Dendritic cell treated with granulocyte-macrophage colony-stimulating factor and Interleukin-4, amounts not matched to agents 40 ng/mL and 50 ng/mL, for 4 days (primary cell): ENCODE results near the gene CGB1.

ENCODE experiments used
- H3K27ac Mint-ChIP-seq: one replicate; pipeline ENCODE4 v1.8.0; 2022; ENCODE audit warnings: mild to moderate bottlenecking, mixed read lengths
- H3K27me3 Mint-ChIP-seq: one replicate; pipeline ENCODE4 v1.8.0; 2022; ENCODE audit warnings: mild to moderate bottlenecking, mixed read lengths
- H3K36me3 Mint-ChIP-seq: one replicate; pipeline ENCODE4 v1.8.0; 2022; ENCODE audit warnings: low read depth, mixed read lengths
- H3K4me1 Mint-ChIP-seq: one replicate; pipeline ENCODE4 v1.8.0; 2022; ENCODE audit warnings: low read depth, mixed read lengths
- H3K4me3 Mint-ChIP-seq: one replicate; pipeline ENCODE4 v1.8.0; 2022; ENCODE audit warnings: mild to moderate bottlenecking, moderate library complexity, mixed read lengths
- H3K9me3 Mint-ChIP-seq: one replicate; pipeline ENCODE4 v1.8.0; 2022; ENCODE audit warnings: mixed read lengths
- intact Hi-C: fragments of 100-400 bp; cut with micrococcal nuclease; formaldehyde crosslinking; loops from one replicate; pipeline ENCODE4 v1.15.0; 2022

Gene CGB1

DNA sequence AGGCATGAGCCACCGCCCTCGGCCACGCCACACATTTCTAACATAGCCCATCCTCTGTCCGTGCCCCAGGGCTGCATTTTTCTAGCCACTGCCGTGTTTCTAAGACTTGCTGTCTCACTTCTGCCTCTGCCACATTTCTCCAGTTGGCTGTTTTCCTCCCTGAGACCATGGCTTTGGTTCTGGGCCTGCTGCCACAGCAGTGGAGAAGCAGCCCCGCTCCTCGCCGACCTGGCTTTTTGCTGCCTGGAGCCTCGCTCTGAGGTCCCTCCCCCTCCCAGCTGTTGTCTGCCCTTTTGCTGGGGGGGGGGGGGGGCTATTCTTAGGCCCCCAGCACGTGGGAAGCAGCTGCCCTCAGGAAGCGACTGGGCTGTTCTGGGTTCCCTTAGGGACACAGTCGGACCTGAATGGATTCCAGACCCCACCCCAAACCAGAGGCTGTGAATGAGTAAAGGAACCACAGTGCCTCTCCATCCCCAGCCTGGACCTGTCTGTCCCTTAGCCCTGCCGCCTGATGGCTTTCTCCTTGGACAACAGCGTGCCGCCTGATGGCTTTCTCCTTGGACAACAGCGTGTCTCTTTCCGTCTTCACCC is 46.9 kb downstream of the CGB1 start:
- Mint-ChIP-seq H3K4me1 (peaks cover 47% of the 10 kb centered on the region), H3K9me3 (no peaks in the 10 kb centered on the region), H3K27me3 (no peaks in the 10 kb centered on the region), H3K36me3 (peaks cover 89% of the 10 kb centered on the region), H3K27ac (no peak overlapping the region), H3K4me3 (no peak overlapping the region)
- intact Hi-C loops = no loop called here

DNA sequence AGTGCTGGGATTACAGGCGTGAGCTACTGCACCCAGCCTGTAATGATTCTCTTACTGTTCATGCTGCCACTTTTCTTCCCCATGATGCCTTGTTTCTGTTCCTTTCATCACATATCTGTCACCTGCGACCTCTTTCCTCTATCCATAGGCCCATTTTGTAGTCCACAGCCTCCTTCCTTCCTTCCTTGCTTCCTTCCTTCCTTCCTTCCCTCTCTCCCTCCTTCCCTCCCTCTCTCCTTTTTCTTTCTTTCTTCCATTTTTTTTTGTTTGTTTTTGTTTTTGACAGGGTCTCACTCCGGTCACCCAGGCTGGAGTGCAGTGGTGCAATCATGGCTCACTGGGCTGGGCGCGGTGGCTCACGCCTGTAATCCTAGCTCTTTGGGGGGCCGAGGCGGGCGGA is 47.8 kb downstream of the CGB1 start:
- intact Hi-C loops = no loop called here
- Mint-ChIP-seq H3K9me3 (no peaks in the 10 kb centered on the region), H3K27ac (no peak overlapping the region), H3K27me3 (no peaks in the 10 kb centered on the region), H3K4me1 (peaks cover 38% of the 10 kb centered on the region), H3K36me3 (peaks cover 90% of the 10 kb centered on the region), H3K4me3 (no peak overlapping the region)

DNA sequence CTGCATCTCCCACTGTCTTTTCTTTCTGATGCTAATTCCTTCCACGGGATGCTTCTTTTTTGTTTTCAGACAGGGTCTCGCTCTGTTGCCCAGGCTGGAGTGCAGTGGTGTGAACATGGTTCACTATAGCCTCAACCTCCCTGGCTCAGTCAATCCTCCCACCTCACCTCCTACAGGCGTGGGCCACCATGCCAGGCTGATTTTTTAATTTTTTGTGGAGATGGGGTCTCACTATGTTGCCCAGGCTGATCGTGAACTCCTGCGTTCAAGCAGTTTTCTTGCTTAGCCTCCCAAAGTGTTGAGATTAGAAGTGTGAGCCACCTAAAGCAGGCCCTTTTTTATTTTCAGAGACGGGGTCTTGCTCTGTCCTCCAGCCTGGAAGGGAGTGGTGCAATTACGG is 48.4 kb downstream of the CGB1 start:
- H3K27ac Mint-ChIP-seq = no peak overlapping the region
- H3K4me3 Mint-ChIP-seq = no peak overlapping the region
- H3K27me3 Mint-ChIP-seq = no peaks in the 10 kb centered on the region
- peaks cover 35% of the 10 kb centered on the region for H3K4me1 Mint-ChIP-seq
- H3K36me3 Mint-ChIP-seq = peaks cover 89% of the 10 kb centered on the region
- H3K9me3 Mint-ChIP-seq = no peaks in the 10 kb centered on the region
- intact Hi-C loops = no loop called here

DNA sequence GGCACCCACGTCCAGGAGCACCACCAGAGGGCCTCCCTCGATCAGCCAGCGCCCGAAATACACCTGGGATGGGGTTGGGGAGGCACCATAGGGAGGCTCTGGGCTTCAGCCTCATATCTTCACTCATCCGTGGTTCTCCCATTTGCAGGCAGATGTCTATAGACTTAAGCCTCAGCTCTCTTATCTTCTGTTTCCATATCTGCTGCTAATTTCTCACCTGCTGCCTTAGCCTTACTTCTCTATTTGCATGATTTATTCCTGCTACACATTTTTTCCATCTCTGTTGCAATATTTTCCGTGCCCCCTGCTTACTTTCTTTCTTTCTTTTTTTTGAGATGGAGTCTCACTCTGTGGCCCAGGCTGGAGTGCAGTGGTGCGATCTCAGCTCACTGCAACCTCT is 49.4 kb downstream of the CGB1 start:
- no peaks in the 10 kb centered on the region for H3K27me3 Mint-ChIP-seq
- no peak overlapping the region for H3K4me3 Mint-ChIP-seq
- peaks cover 89% of the 10 kb centered on the region for H3K36me3 Mint-ChIP-seq
- no peak overlapping the region for H3K27ac Mint-ChIP-seq
- H3K4me1 Mint-ChIP-seq = peaks cover 28% of the 10 kb centered on the region
- intact Hi-C loops = no loop called here
- no peaks in the 10 kb centered on the region for H3K9me3 Mint-ChIP-seq

DNA sequence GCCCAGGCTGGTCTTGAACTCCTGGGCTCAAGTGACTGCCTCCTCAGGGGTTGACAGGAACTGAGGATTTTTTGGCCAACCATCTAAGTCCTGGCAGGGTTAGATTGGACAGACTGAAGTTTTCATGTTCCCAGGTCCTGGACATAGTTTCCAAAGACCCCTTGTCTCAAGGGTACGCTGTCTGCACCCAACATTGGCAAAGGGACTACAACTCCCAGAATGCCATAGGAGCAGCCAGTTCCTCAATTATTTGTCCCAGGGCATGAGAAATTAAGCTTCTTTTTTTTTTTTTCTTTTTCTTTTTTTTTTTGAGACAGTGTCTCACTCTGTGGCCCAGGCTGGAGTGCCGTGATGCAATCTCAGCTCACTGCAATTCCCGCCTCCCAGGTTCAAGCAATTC is 50.5 kb downstream of the CGB1 start:
- Mint-ChIP-seq H3K4me1 (peaks cover 17% of the 10 kb centered on the region), H3K27me3 (no peaks in the 10 kb centered on the region), H3K27ac (no peak overlapping the region), H3K36me3 (peaks cover 91% of the 10 kb centered on the region), H3K4me3 (no peak overlapping the region), H3K9me3 (no peaks in the 10 kb centered on the region)
- intact Hi-C loops = no loop called here

DNA sequence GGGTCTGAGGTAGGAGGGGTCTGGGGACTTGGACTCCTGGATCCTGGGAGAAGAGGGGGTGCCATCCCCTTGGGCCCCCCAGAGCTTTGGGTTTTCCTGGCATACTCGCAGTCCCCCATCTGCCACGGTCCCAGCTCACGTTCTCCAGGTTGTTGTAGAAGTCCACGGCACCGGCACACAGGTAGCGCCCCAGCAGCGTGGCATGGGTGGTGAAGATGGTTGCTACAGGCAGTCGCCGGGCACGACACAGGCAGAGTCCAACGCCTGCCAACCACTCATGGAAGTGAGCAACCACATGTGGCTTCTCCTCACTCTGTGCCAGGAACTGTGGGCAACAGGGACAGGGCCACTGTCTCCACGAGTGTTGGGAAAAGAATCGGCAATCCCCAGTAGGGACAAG is 51.0 kb downstream of the CGB1 start:
- H3K9me3 Mint-ChIP-seq = no peaks in the 10 kb centered on the region
- peaks cover 91% of the 10 kb centered on the region for H3K36me3 Mint-ChIP-seq
- H3K27ac Mint-ChIP-seq = no peak overlapping the region
- intact Hi-C loops = no loop called here
- no peaks in the 10 kb centered on the region for H3K27me3 Mint-ChIP-seq
- H3K4me1 Mint-ChIP-seq = peaks cover 12% of the 10 kb centered on the region
- no peak overlapping the region for H3K4me3 Mint-ChIP-seq
